HL-60 (cell line): ENCODE results near the gene PSRC1.

Source experiments
- GABPA ChIP-seq: IDR thresholded peaks from 2 replicates; pipeline ENCODE4 v1.6.1; 2012; ENCODE audit warnings: low read depth
- TF ChIP-seq, protein P1 (sequence below): IDR thresholded peaks from one replicate; pipeline ENCODE4 v1.5.1; 2011; ENCODE audit warnings: low read length, control low read depth, inconsistent platforms; ENCODE audit not compliant: insufficient read depth

DNA sequence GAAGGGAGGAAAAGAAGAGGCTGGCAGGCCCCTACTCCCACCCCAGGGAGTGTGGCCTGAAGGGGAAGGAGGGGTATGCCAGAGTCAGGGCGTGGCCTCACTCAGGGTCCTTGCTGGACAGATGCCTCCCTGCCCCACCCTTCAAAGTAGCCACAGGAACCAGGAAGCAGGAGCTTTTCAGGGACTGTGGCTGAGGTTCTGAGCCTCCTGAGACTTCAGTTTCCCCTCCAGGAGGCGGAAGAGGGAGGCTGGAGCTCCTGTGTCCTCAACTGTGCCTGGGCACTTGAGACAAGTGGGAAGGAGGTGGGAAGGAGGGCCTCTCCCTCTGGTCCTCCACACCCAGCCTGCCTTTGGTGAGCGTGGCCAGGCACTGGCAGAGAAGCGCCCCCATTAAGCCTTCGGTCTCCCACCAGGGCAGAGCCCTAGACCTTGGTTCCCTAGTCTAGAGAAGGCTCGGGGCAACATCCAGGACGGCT is 28.3 kb downstream of the PSRC1 start:
- TF ChIP-seq, protein P1, sequence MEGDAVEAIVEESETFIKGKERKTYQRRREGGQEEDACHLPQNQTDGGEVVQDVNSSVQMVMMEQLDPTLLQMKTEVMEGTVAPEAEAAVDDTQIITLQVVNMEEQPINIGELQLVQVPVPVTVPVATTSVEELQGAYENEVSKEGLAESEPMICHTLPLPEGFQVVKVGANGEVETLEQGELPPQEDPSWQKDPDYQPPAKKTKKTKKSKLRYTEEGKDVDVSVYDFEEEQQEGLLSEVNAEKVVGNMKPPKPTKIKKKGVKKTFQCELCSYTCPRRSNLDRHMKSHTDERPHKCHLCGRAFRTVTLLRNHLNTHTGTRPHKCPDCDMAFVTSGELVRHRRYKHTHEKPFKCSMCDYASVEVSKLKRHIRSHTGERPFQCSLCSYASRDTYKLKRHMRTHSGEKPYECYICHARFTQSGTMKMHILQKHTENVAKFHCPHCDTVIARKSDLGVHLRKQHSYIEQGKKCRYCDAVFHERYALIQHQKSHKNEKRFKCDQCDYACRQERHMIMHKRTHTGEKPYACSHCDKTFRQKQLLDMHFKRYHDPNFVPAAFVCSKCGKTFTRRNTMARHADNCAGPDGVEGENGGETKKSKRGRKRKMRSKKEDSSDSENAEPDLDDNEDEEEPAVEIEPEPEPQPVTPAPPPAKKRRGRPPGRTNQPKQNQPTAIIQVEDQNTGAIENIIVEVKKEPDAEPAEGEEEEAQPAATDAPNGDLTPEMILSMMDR = no peak
- TF ChIP-seq GABPA = no peak
